KMS-11 (cell line): Measurements from ENCODE around the gene CCDC68.

ENCODE experiments used
- H2AFZ ChIP-seq: fragments of 200-600 bp; sonication (generic); 2 replicates; pipeline ENCODE4 v1.6.1; 2016; ENCODE audit warnings: antibody characterized with exemption, mixed run types, low read depth
- H3K27ac ChIP-seq: fragments of 200-600 bp; sonication (generic); 2 replicates; pipeline ENCODE4 v1.6.1; 2016; ENCODE audit warnings: mild to moderate bottlenecking, mixed run types
- H3K27me3 ChIP-seq: fragments of 200-600 bp; sonication (generic); 2 replicates; pipeline ENCODE4 v1.6.1; 2017; ENCODE audit warnings: mild to moderate bottlenecking, low read depth, mixed run types, moderate library complexity; ENCODE audit not compliant: insufficient read depth
- H3K36me3 ChIP-seq: fragments of 200-600 bp; sonication (generic); 2 replicates; pipeline ENCODE4 v1.6.1; 2017; ENCODE audit warnings: mild to moderate bottlenecking, mixed run types; ENCODE audit not compliant: insufficient read depth
- H3K4me1 ChIP-seq: fragments of 200-600 bp; sonication (generic); 2 replicates; pipeline ENCODE4 v1.6.1; 2016; ENCODE audit warnings: mild to moderate bottlenecking, low read depth, mixed run types; ENCODE audit not compliant: poor library complexity, severe bottlenecking
- H3K4me2 ChIP-seq: fragments of 200-600 bp; sonication (generic); 2 replicates; pipeline ENCODE4 v1.7.0; 2016; ENCODE audit warnings: mild to moderate bottlenecking, mixed run types
- H3K4me3 ChIP-seq: fragments of 200-600 bp; sonication (generic); IDR thresholded peaks from 2 replicates; pipeline ENCODE4 v1.6.1; 2017; ENCODE audit warnings: low read depth, low read length, mixed read lengths; ENCODE audit not compliant: insufficient read depth
- H3K79me2 ChIP-seq: fragments of 200-600 bp; sonication (generic); 2 replicates; pipeline ENCODE4 v1.6.1; 2016; ENCODE audit warnings: low read depth, mixed run types; ENCODE audit not compliant: insufficient read depth
- H3K9ac ChIP-seq: fragments of 200-600 bp; sonication (generic); 2 replicates; pipeline ENCODE4 v1.6.1; 2016; ENCODE audit warnings: mild to moderate bottlenecking, mixed run types
- H4K20me1 ChIP-seq: fragments of 200-600 bp; sonication (generic); 2 replicates; pipeline ENCODE4 v1.6.1; 2016; ENCODE audit warnings: mild to moderate bottlenecking, mixed run types; ENCODE audit not compliant: insufficient read depth
- CTCF ChIP-seq: fragments of 200-600 bp; sonication (generic); conservative IDR thresholded peaks from 2 replicates; pipeline ENCODE4 v1.6.1; 2017; ENCODE audit warnings: low read depth, mild to moderate bottlenecking, antibody characterized with exemption, low read length, moderate library complexity, mixed read lengths

CCDC68 gene

GRCh38 chr18:54961016-54961423 is 1.8 kb upstream of the CCDC68 start:
- no peaks in the 10 kb centered on the region for H3K36me3 ChIP-seq
- H3K27me3 ChIP-seq = no peaks in the 10 kb centered on the region
- H3K4me2 ChIP-seq = no peak overlapping the region
- no peak overlapping the region for H3K4me3 ChIP-seq
- H2AFZ ChIP-seq = no peak overlapping the region
- H3K79me2 ChIP-seq = no peaks in the 10 kb centered on the region
- no peak overlapping the region for H3K9ac ChIP-seq
- H3K4me1 ChIP-seq = no peaks in the 10 kb centered on the region
- H4K20me1 ChIP-seq = no peaks in the 10 kb centered on the region
- H3K27ac ChIP-seq = no peak overlapping the region
- TF ChIP-seq CTCF = no peak

- Histone ChIP-seq H2AFZ (no peak overlapping the region), H3K79me2 (no peaks in the 10 kb centered on the region), H3K9ac (no peak overlapping the region), H3K27me3 (no peaks in the 10 kb centered on the region), H4K20me1 (no peaks in the 10 kb centered on the region), H3K36me3 (no peaks in the 10 kb centered on the region), H3K4me1 (no peaks in the 10 kb centered on the region), H3K4me3 (no peak overlapping the region), H3K4me2 (no peak overlapping the region), H3K27ac (no peak overlapping the region)
- no peak for TF ChIP-seq CTCF
Measured at GRCh38 chr18:54960197-54960596, 936 bp upstream of the CCDC68 start.

- no peaks in the 10 kb centered on the region for H3K79me2 ChIP-seq
- H3K4me2 ChIP-seq = no peak overlapping the region
- H3K27ac ChIP-seq = no peak overlapping the region
- no peaks in the 10 kb centered on the region for H3K4me1 ChIP-seq
- H3K9ac ChIP-seq = no peak overlapping the region
- no peaks in the 10 kb centered on the region for H3K36me3 ChIP-seq
- H4K20me1 ChIP-seq = no peaks in the 10 kb centered on the region
- H3K4me3 ChIP-seq = no peak overlapping the region
- H2AFZ ChIP-seq = no peak overlapping the region
- H3K27me3 ChIP-seq = no peaks in the 10 kb centered on the region
- no peak for TF ChIP-seq CTCF
Measured at GRCh38 chr18:54957996-54958395, 1.3 kb downstream of the CCDC68 start.

- Histone ChIP-seq H3K27ac (no peak overlapping the region), H3K4me3 (no peak overlapping the region), H3K36me3 (no peaks in the 10 kb centered on the region), H3K4me2 (no peak overlapping the region), H3K4me1 (no peaks in the 10 kb centered on the region), H2AFZ (no peak overlapping the region), H3K27me3 (no peaks in the 10 kb centered on the region), H3K9ac (no peak overlapping the region), H4K20me1 (no peaks in the 10 kb centered on the region), H3K79me2 (no peaks in the 10 kb centered on the region)
- TF ChIP-seq CTCF = no peak
Measured at GRCh38 chr18:54957296-54957832, 1.9 kb downstream of the CCDC68 start.
